Activated CD8-positive, alpha-beta T cell treated with anti-CD3 and anti-CD28 coated beads for 36 hours (primary cell): ENCODE data around the gene SESN2. TPM values are rescaled to one million over a fixed set of nuclear protein-coding genes. Genes with fewer than 3 reads are reported as not detected.

Experiments used
- ATAC-seq: fragments of 200-7000 bp; cut with Tn5 transposase; one replicate; pipeline ENCODE4 v1.10.0; 2021; ENCODE audit warnings: mild to moderate bottlenecking, moderate library complexity
- CTCF ChIA-PET: fragments of 350-600 bp; sonication (Branson Sonifier 250); formaldehyde crosslinking; loops from one replicate; lab custom pipeline; 2021; ENCODE audit warnings: antibody characterized with exemption; lab: Charles Lee
- POLR2A ChIA-PET: fragments of 350-600 bp; sonication (Branson Sonifier 250); formaldehyde crosslinking; loops from one replicate; lab custom pipeline; 2021; ENCODE audit warnings: antibody characterized with exemption; lab: Charles Lee
- DNase-seq: peaks from one replicate; pipeline ENCODE4 v3.0.0-alpha.2; 2020
- H3K27ac Mint-ChIP-seq: one replicate; pipeline ENCODE4 v1.8.0; 2021; ENCODE audit warnings: mild to moderate bottlenecking, mixed read lengths
- H3K27me3 Mint-ChIP-seq: one replicate; pipeline ENCODE4 v1.8.0; 2021; ENCODE audit warnings: mixed read lengths
- H3K36me3 Mint-ChIP-seq: one replicate; pipeline ENCODE4 v1.8.0; 2021; ENCODE audit warnings: low read depth, mixed read lengths
- H3K4me1 Mint-ChIP-seq: one replicate; pipeline ENCODE4 v1.8.0; 2021; ENCODE audit warnings: low read depth, mixed read lengths
- H3K4me3 Mint-ChIP-seq: one replicate; pipeline ENCODE4 v1.8.0; 2021; ENCODE audit warnings: mild to moderate bottlenecking, moderate library complexity, mixed read lengths
- H3K9me3 Mint-ChIP-seq: one replicate; pipeline ENCODE4 v1.8.0; 2021; ENCODE audit warnings: mixed read lengths
- intact Hi-C: fragments of 100-400 bp; cut with micrococcal nuclease; formaldehyde crosslinking; loops from one replicate; pipeline ENCODE4 v1.10.0; 2022
- total RNA-seq, 2 experiments: library from RNA; stranded (reverse); gene quantifications; one replicate each; pipeline ENCODE4 v1.2.3, GENCODE V29; 2021
- TF ChIP-seq, protein P1 (sequence below): fragments of 200-600 bp; IDR thresholded peaks from one replicate; pipeline ENCODE4 v1.8.0; 2022; ENCODE audit warnings: antibody characterized with exemption, mild to moderate bottlenecking

The SESN2 gene
- total RNA-seq, 2 experiments from 2014 or later, result 26.0 to 27.4 TPM

GRCh38 chr1:28244549-28245251 is 14.6 kb upstream of the SESN2 start:
- ChIA-PET CTCF (interaction anchor here (0.7 to 1.3 kb wide), 3 partner anchors 9 to 84 kb away, joined by 3 read pairs; partner anchors contain the start of gene MED18), POLR2A (interaction anchor here (1.0 to 9.2 kb wide), 6 partner anchors 8 to 264 kb away, joined by 3 to 137 read pairs (median 34); partner anchors contain the start of genes ATP5IF1, DNAJC8, MED18 and RCC1)
- Mint-ChIP-seq H3K27ac (peak overlapping the region; percentile 87), H3K9me3 (no peaks in the 10 kb centered on the region), H3K27me3 (no peaks in the 10 kb centered on the region), H3K4me3 (peak overlapping the region; percentile 46), H3K36me3 (peaks cover 3% of the 10 kb centered on the region), H3K4me1 (peaks cover 52% of the 10 kb centered on the region)
- DNase-seq (no peak), ATAC-seq (no peak)
- TF ChIP-seq, protein P1, sequence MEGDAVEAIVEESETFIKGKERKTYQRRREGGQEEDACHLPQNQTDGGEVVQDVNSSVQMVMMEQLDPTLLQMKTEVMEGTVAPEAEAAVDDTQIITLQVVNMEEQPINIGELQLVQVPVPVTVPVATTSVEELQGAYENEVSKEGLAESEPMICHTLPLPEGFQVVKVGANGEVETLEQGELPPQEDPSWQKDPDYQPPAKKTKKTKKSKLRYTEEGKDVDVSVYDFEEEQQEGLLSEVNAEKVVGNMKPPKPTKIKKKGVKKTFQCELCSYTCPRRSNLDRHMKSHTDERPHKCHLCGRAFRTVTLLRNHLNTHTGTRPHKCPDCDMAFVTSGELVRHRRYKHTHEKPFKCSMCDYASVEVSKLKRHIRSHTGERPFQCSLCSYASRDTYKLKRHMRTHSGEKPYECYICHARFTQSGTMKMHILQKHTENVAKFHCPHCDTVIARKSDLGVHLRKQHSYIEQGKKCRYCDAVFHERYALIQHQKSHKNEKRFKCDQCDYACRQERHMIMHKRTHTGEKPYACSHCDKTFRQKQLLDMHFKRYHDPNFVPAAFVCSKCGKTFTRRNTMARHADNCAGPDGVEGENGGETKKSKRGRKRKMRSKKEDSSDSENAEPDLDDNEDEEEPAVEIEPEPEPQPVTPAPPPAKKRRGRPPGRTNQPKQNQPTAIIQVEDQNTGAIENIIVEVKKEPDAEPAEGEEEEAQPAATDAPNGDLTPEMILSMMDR, result no peak
- intact Hi-C loops, result loop anchor here (5.0 kb wide), 2 partner anchors 83 to 263 kb away; partner anchors contain the start of genes MED18 and RCC1

- H3K4me1 Mint-ChIP-seq, result peaks cover 56% of the 10 kb centered on the region
- TF ChIP-seq, protein P1, result no peak
- H3K9me3 Mint-ChIP-seq, result no peaks in the 10 kb centered on the region
- POLR2A ChIA-PET, result interaction anchor here (0.7 to 9.2 kb wide), 11 partner anchors 10 to 397 kb away, joined by 3 to 137 read pairs (median 4); partner anchors contain the start of genes ATP5IF1, EYA3, MED18 and RCC1
- peak overlapping the region; percentile 94 for H3K27ac Mint-ChIP-seq
- peak overlapping the region; percentile 84 for H3K4me3 Mint-ChIP-seq
- ATAC-seq (peak; percentile 13), DNase-seq (peak; percentile 66)
- CTCF ChIA-PET, result interaction anchor here (0.7 to 5.2 kb wide), 6 partner anchors 9 to 168 kb away, joined by 3 to 40 read pairs (median 4); partner anchors contain the start of genes ATP5IF1 and MED18
- H3K27me3 Mint-ChIP-seq, result no peaks in the 10 kb centered on the region
- H3K36me3 Mint-ChIP-seq, result peaks cover 3% of the 10 kb centered on the region
- intact Hi-C loops, result loop anchor here (5.0 kb wide), 2 partner anchors 81 to 261 kb away; partner anchors contain the start of genes MED18 and RCC1
Observed at GRCh38 chr1:28246427-28246832, 12.9 kb upstream of the SESN2 start.

- intact Hi-C loops, result loop anchor here (5.0 kb wide), 2 partner anchors 80 to 260 kb away; partner anchors contain the start of genes MED18 and RCC1
- Mint-ChIP-seq H3K27ac (peak overlapping the region; percentile 96), H3K9me3 (no peaks in the 10 kb centered on the region), H3K4me3 (peak overlapping the region; percentile 84), H3K36me3 (peaks cover 3% of the 10 kb centered on the region), H3K4me1 (peaks cover 55% of the 10 kb centered on the region), H3K27me3 (no peaks in the 10 kb centered on the region)
- ChIA-PET CTCF (interaction anchor here (0.9 to 5.2 kb wide), 34 partner anchors 10 to 629 kb away, joined by 3 to 90 read pairs (median 6); partner anchors contain the start of genes ATP5IF1, DNAJC8, MED18 and PHACTR4), POLR2A (interaction anchor here (0.9 to 9.2 kb wide), 13 partner anchors 11 to 489 kb away, joined by 3 to 137 read pairs (median 7); partner anchors contain the start of genes ATP5IF1, EYA3, MED18 and RCC1)
- DNase-seq (peak; percentile 27), ATAC-seq (no peak)
- TF ChIP-seq, protein P1, result no peak
Observed at GRCh38 chr1:28247612-28248272, 11.6 kb upstream of the SESN2 start.

DNA sequence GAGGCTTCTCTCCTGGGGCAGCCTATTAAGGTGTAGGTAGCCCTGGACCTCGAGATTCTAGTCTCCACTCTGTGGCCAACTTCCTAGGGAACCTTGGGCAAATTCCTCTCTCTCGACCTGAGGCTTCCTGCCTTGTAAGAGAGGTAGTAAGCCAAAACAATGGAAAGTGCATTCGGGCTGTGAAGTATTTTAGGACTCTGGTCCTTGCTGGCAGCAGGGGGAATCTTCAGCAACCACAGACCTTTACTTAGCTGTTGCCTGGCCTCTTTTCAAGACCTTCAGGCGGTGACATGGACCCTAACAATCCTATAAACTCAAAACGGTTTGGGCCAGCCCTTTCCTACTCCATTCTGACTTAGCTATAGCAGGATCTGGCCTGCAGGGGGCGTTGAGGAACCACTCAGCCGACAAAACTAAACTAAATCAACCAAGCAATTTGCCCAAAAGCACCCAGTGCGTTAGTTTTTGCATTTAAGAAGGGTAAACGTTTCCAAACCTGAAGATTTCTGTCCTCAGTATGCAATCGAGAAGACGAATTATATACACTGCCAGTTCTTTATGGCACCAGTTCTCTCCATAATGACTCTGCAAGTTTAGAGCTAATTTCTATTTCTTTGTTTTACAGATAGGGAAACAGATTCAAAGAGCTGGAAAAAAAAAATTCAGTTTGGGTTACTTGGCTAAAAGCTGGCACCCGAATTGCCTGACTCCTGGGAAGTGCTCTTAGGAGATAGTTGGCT is 10.9 kb upstream of the SESN2 start:
- DNase-seq, result peak; percentile 95
- POLR2A ChIA-PET, result interaction anchor here (0.5 to 9.2 kb wide), 16 partner anchors 10 to 488 kb away, joined by 3 to 137 read pairs (median 4); partner anchors contain the start of genes ATP5IF1, EYA3, MED18 and RCC1
- TF ChIP-seq, protein P1, result peak; percentile 93
- Mint-ChIP-seq H3K4me3 (peak overlapping the region; percentile 84), H3K27me3 (no peaks in the 10 kb centered on the region), H3K9me3 (no peaks in the 10 kb centered on the region), H3K36me3 (peaks cover 3% of the 10 kb centered on the region), H3K27ac (peak overlapping the region; percentile 96), H3K4me1 (peaks cover 51% of the 10 kb centered on the region)
- intact Hi-C loops, result loop anchor here (5.0 kb wide), 2 partner anchors 79 to 259 kb away; partner anchors contain the start of genes MED18 and RCC1
- peak; percentile 31 for ATAC-seq
- CTCF ChIA-PET, result interaction anchor here (0.7 to 5.2 kb wide), 53 partner anchors 10 to 628 kb away, joined by 3 to 90 read pairs (median 5); partner anchors contain the start of genes ATP5IF1, DNAJC8, MED18 and PHACTR4
